ENCODE data around the gene GLI3. TPM values are rescaled to one million over a fixed set of nuclear protein-coding genes. Genes with fewer than 3 reads are reported as not detected.

GLI3 gene
- total and polyA plus RNA-seq, 2 experiments from 2014 or later = 4.0 to 5.2 TPM

DNA sequence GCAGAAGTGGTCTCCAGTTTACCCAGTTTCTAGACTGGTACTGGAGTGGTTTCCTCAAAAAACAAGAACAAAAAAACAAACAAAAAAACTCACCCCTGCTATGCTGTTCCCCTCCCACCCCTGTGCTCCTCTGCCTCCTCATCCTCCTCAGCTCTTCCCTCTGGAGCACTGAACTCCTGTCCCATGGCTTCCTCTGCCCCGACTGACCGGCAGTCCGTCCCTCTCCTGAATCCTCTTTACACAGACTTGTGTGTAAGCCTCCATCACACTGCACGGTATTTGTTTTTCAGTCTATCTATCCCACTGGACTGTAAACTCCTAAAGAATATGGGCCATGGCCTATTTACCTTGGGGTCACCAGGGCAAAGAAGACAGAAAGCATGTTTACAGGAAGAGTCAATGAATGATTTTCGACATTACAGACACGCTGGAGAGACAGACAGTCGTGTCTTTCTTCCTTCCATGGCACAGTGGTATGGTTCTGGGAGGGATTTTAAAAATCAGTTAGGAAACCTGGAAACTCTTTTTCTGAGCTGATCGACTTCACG lies 265.3 kb downstream of the GLI3 start:
- H3K4me1 ChIP-seq (ENCODE audit: insufficient read depth) = peaks cover 41% of the 10 kb centered on the region
- no peak overlapping the region for H3K4me3 ChIP-seq
- H3K79me2 ChIP-seq (ENCODE audit: insufficient read depth) = no peaks in the 10 kb centered on the region
- H3K4me2 ChIP-seq (ENCODE audit: unreplicated experiment) = no peak overlapping the region
- no peaks in the 10 kb centered on the region for H3K36me3 ChIP-seq (ENCODE audit: low read depth)
- H3K27me3 ChIP-seq (replicated peaks; ENCODE audit: insufficient read depth) = no peaks in the 10 kb centered on the region
- no peak overlapping the region for H2AFZ ChIP-seq
- H4K20me1 ChIP-seq (ENCODE audit: insufficient read depth) = no peaks in the 10 kb centered on the region
- H3K9me3 ChIP-seq (ENCODE audit: low read depth) = no peaks in the 10 kb centered on the region
- H3K9ac ChIP-seq = no peak overlapping the region
- H3K9me2 ChIP-seq (ENCODE audit: insufficient read depth) = no peaks in the 10 kb centered on the region
- TF ChIP-seq EZH2phosphoT487 (IDR thresholded peaks at IDR 0.05; ENCODE audit: insufficient read depth, low read depth) (no peak), EZH2 (IDR thresholded peaks at IDR 0.05; ENCODE audit: insufficient read depth, poor library complexity, severe bottlenecking) (no peak)
- 97% methylated on average over 9 of the region's 9 CpGs for WGBS, 2 experiments (ENCODE audit: low coverage in 1 of 2, low lambda C conversion rate in 2 of 2, missing lambda C conversion rate in 2 of 2)
- DNase-seq = no peak
- peaks cover 37% of the 10 kb centered on the region for H3F3A ChIP-seq (ENCODE audit: insufficient read depth)
- H3K27ac ChIP-seq = no peak overlapping the region
- in situ Hi-C loops (cut with MboI) = no loop called here

DNA sequence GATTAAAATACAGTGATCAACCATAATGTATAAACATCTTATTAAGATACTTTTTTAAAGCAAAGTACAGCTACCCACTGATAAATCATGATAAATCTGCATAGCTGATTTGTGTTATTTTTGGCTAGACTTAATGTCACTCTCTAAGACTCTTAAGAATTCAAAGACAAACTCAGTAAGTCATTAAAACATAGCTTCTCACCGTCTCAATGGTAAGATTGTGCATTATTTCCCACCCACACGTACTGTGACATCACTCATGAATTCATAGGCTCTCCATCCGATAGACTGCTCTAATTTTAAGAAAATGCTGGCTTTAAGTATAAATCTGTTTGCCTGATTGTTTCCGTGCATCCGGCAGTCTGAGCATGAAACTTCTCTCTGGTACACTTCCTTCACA lies 266.1 kb downstream of the GLI3 start:
- H3K4me3 ChIP-seq = no peak overlapping the region
- in situ Hi-C loops (cut with MboI) = no loop called here
- no peak overlapping the region for H3K27ac ChIP-seq
- no peaks in the 10 kb centered on the region for H3K79me2 ChIP-seq (ENCODE audit: insufficient read depth)
- no peaks in the 10 kb centered on the region for H3K9me3 ChIP-seq (ENCODE audit: low read depth)
- H3K9me2 ChIP-seq (ENCODE audit: insufficient read depth) = no peaks in the 10 kb centered on the region
- H3K4me1 ChIP-seq (ENCODE audit: insufficient read depth) = peaks cover 36% of the 10 kb centered on the region
- no peak overlapping the region for H3K9ac ChIP-seq
- no peak for TF ChIP-seq EZH2phosphoT487 (IDR thresholded peaks at IDR 0.05; ENCODE audit: insufficient read depth, low read depth)
- no peak for TF ChIP-seq EZH2 (IDR thresholded peaks at IDR 0.05; ENCODE audit: insufficient read depth, poor library complexity, severe bottlenecking)
- H3K36me3 ChIP-seq (ENCODE audit: low read depth) = no peaks in the 10 kb centered on the region
- DNase-seq = peak; percentile 13
- H4K20me1 ChIP-seq (ENCODE audit: insufficient read depth) = no peaks in the 10 kb centered on the region
- H3K27me3 ChIP-seq (replicated peaks; ENCODE audit: insufficient read depth) = no peaks in the 10 kb centered on the region
- WGBS, 2 experiments (ENCODE audit: low coverage in 1 of 2, low lambda C conversion rate in 2 of 2, missing lambda C conversion rate in 2 of 2) = 81 to 82% methylated on average over 5 of the region's 5 CpGs
- no peak overlapping the region for H2AFZ ChIP-seq
- no peak overlapping the region for H3K4me2 ChIP-seq (ENCODE audit: unreplicated experiment)
- peaks cover 32% of the 10 kb centered on the region for H3F3A ChIP-seq (ENCODE audit: insufficient read depth)

GRCh38 chr7:41969561-41970105 lies 267.4 kb downstream of the GLI3 start:
- WGBS, 2 experiments (ENCODE audit: low coverage in 1 of 2, low lambda C conversion rate in 2 of 2, missing lambda C conversion rate in 2 of 2) = 90 to 95% methylated on average over 1 of the region's 1 CpG
- H4K20me1 ChIP-seq (ENCODE audit: insufficient read depth) = no peaks in the 10 kb centered on the region
- DNase-seq = peak; percentile 56

DNA sequence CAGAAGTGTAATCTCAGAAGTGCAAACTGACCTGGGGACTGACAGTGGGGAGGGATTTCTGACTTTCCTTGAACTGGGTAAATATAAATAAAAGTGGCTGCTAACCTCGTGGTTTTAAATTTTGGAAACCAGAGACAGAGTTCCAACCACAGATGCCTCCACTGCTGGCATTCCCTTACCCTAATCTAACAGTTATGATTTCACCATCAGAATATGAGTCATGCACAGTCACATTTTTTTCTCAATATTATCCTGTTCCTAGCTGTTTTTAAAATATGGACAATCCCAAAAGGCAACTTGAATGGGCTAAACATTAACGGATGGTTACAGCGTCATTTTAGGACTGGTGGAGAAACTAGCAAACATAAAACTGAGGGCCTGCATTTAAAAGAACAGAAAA lies 269.9 kb downstream of the GLI3 start:
- Histone ChIP-seq H3K4me2 (ENCODE audit: unreplicated experiment) (peak overlapping the region; percentile 19), H3K36me3 (ENCODE audit: low read depth) (no peaks in the 10 kb centered on the region), H3K9me2 (ENCODE audit: insufficient read depth) (no peaks in the 10 kb centered on the region), H3K27ac (no peak overlapping the region), H3K4me1 (ENCODE audit: insufficient read depth) (peaks cover 23% of the 10 kb centered on the region), H3K4me3 (no peak overlapping the region), H3F3A (ENCODE audit: insufficient read depth) (peaks cover 24% of the 10 kb centered on the region), H3K9me3 (ENCODE audit: low read depth) (no peaks in the 10 kb centered on the region), H3K27me3 (replicated peaks; ENCODE audit: insufficient read depth) (no peaks in the 10 kb centered on the region), H3K9ac (no peak overlapping the region), H2AFZ (no peak overlapping the region), H3K79me2 (ENCODE audit: insufficient read depth) (no peaks in the 10 kb centered on the region), H4K20me1 (ENCODE audit: insufficient read depth) (no peaks in the 10 kb centered on the region)
- in situ Hi-C loops (cut with MboI) = no loop called here
- peak; percentile 79 for DNase-seq
- WGBS, 2 experiments (ENCODE audit: low coverage in 1 of 2, low lambda C conversion rate in 2 of 2, missing lambda C conversion rate in 2 of 2) = 12 to 14% methylated on average over 3 of the region's 3 CpGs
- TF ChIP-seq EZH2phosphoT487 (IDR thresholded peaks at IDR 0.05; ENCODE audit: insufficient read depth, low read depth) (no peak), EZH2 (IDR thresholded peaks at IDR 0.05; ENCODE audit: insufficient read depth, poor library complexity, severe bottlenecking) (no peak)

More at GRCh38 chr7:41969561-41970105, 267.4 kb downstream of the GLI3 start:
- H3F3A ChIP-seq (ENCODE audit: insufficient read depth) = peaks cover 24% of the 10 kb centered on the region
- no peak overlapping the region for H3K9ac ChIP-seq
- H3K4me3 ChIP-seq = no peak overlapping the region
- H3K36me3 ChIP-seq (ENCODE audit: low read depth) = no peaks in the 10 kb centered on the region
- no peaks in the 10 kb centered on the region for H3K79me2 ChIP-seq (ENCODE audit: insufficient read depth)
- no peaks in the 10 kb centered on the region for H3K27me3 ChIP-seq (replicated peaks; ENCODE audit: insufficient read depth)
- H3K4me2 ChIP-seq (ENCODE audit: unreplicated experiment) = no peak overlapping the region
- H3K9me2 ChIP-seq (ENCODE audit: insufficient read depth) = no peaks in the 10 kb centered on the region
- H3K9me3 ChIP-seq (ENCODE audit: low read depth) = no peaks in the 10 kb centered on the region
- peaks cover 23% of the 10 kb centered on the region for H3K4me1 ChIP-seq (ENCODE audit: insufficient read depth)
- H2AFZ ChIP-seq = no peak overlapping the region
- in situ Hi-C loops (cut with MboI) = no loop called here
- H3K27ac ChIP-seq = peak overlapping the region; percentile 25; the same call in 1 of the 2 replicates
- TF ChIP-seq EZH2phosphoT487 (IDR thresholded peaks at IDR 0.05; ENCODE audit: insufficient read depth, low read depth) (no peak), EZH2 (IDR thresholded peaks at IDR 0.05; ENCODE audit: insufficient read depth, poor library complexity, severe bottlenecking) (no peak)

All from GM23248 (cell line).